ENCODE results near the gene CRYBA2.
A peak's percentile ranks its signal among the peaks of the same experiment; 100 is the strongest.

Gene CRYBA2

GRCh38 chr2:218979846-218980734, 13.1 kb downstream of the CRYBA2 start:
- 0% methylated on average over 27 of the region's 39 CpGs for WGBS (ENCODE audit: insufficient coverage)
- peaks cover 9 to 92% (median 32%) of the 10 kb centered on the region in 5 experiments for H3K27me3 ChIP-seq (replicated peaks in 2 of 5; ENCODE audit: control insufficient read depth in 4 of 5, insufficient read depth in 5 of 5, low read length in 4 of 5)
- peak overlapping the region in 4 of 7 experiments; percentile 19 to 74 (median 52) for H3K4me3 ChIP-seq (ENCODE audit: control insufficient read depth in 1 of 7, extremely low read depth in 1 of 7, insufficient read depth in 4 of 7, low read depth in 2 of 7, low read length in 6 of 7)
- ChIA-PET POLR2A (no interaction called here), CTCF (interaction anchor here (0.6 to 5.6 kb wide), 29 partner anchors 9 to 180 kb away, joined by 3 to 48 read pairs (median 5); partner anchors contain the start of genes CRYBA2 and WNT6)
- H3K27ac ChIP-seq (ENCODE audit: insufficient read depth in 1 of 2, low read depth in 1 of 2, low read length in 2 of 2, poor library complexity in 1 of 2, severe bottlenecking in 2 of 2) = no peak overlapping the region
- peak; percentile 87 to 93 (median 91) for DNase-seq
- no peaks in the 10 kb centered on the region for H3K36me3 ChIP-seq (ENCODE audit: control insufficient read depth in 4 of 4, insufficient read depth in 4 of 4, low read length in 3 of 4)
- H3K4me1 ChIP-seq (ENCODE audit: control extremely low read depth in 1 of 4, control insufficient read depth in 4 of 4, insufficient read depth in 4 of 4, low read length in 3 of 4) = peaks cover 0 to 44% (median 24%) of the 10 kb centered on the region in 4 experiments
- H3K9me3 ChIP-seq (ENCODE audit: control extremely low read depth in 1 of 5, control insufficient read depth in 4 of 5, insufficient read depth in 2 of 5, low read depth in 1 of 5, low read length in 4 of 5) = no peaks in the 10 kb centered on the region

DNA sequence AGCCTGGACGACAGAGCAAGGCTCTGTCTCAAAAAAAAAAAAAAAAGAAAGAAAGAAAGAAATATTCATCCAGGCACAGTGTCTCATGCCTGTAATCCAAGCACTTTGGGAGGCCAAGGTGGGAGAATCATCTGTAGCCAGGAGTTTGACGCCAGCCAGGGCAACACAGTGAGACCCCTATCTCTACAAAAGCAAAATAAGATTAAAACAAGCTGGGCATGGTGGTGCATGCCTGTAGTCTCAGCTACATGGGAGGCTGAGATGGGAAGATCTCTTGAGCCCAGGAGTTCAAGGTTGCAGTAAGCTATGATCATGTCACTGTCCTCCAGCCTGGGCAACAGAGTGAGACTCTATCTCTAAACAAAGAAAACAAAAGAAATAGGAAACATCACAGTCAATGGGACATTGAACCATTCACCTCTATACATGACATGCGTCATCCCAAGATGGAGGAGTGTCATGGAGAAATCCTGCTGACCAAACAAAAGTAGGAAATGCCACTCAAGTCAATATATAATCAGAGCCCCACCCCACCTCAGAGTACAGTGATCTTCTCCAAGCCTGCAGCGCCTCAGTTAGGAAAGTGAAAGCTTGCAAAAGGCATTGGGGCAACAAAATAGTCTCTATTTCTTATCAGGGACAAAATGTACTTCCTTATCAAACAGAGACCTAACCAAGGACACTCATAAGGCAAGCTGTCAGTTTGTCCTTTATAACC, 18.0 kb downstream of the CRYBA2 start:
- peaks cover 5 to 77% (median 21%) of the 10 kb centered on the region in 5 experiments for H3K27me3 ChIP-seq (replicated peaks in 2 of 5; ENCODE audit: control insufficient read depth in 4 of 5, insufficient read depth in 5 of 5, low read length in 4 of 5)
- no peaks in the 10 kb centered on the region for H3K36me3 ChIP-seq (ENCODE audit: control insufficient read depth in 4 of 4, insufficient read depth in 4 of 4, low read length in 3 of 4)
- no peaks in the 10 kb centered on the region for H3K9me3 ChIP-seq (ENCODE audit: control extremely low read depth in 1 of 5, control insufficient read depth in 4 of 5, insufficient read depth in 2 of 5, low read depth in 1 of 5, low read length in 4 of 5)
- POLR2A ChIA-PET = interaction anchor here (0.7 to 1.1 kb wide), 2 partner anchors 9 to 21 kb away, joined by 3 read pairs; partner anchors contain the start of gene FEV
- WGBS (ENCODE audit: insufficient coverage) = 100% methylated on average over 1 of the region's 4 CpGs
- CTCF ChIA-PET = interaction anchor here (0.8 to 2.5 kb wide), 8 partner anchors 8 to 301 kb away, joined by 3 to 9 read pairs (median 4); no protein-coding TSS in a partner anchor
- H3K27ac ChIP-seq (ENCODE audit: insufficient read depth in 1 of 2, low read depth in 1 of 2, low read length in 2 of 2, poor library complexity in 1 of 2, severe bottlenecking in 2 of 2) = no peak overlapping the region
- peaks cover 0 to 6% (median 2%) of the 10 kb centered on the region in 4 experiments for H3K4me1 ChIP-seq (ENCODE audit: control extremely low read depth in 1 of 4, control insufficient read depth in 4 of 4, insufficient read depth in 4 of 4, low read length in 3 of 4)
- H3K4me3 ChIP-seq (ENCODE audit: control insufficient read depth in 1 of 7, extremely low read depth in 1 of 7, insufficient read depth in 4 of 7, low read depth in 2 of 7, low read length in 6 of 7) = no peak overlapping the region
- no peak for DNase-seq

- Histone ChIP-seq H3K27me3 (replicated peaks in 2 of 5; ENCODE audit: control insufficient read depth in 4 of 5, insufficient read depth in 5 of 5, low read length in 4 of 5) (peaks cover 3 to 75% (median 16%) of the 10 kb centered on the region in 5 experiments), H3K4me1 (ENCODE audit: control extremely low read depth in 1 of 4, control insufficient read depth in 4 of 4, insufficient read depth in 4 of 4, low read length in 3 of 4) (no peaks in the 10 kb centered on the region), H3K27ac (ENCODE audit: insufficient read depth in 1 of 2, low read depth in 1 of 2, low read length in 2 of 2, poor library complexity in 1 of 2, severe bottlenecking in 2 of 2) (no peak overlapping the region), H3K4me3 (ENCODE audit: control insufficient read depth in 1 of 7, extremely low read depth in 1 of 7, insufficient read depth in 4 of 7, low read depth in 2 of 7, low read length in 6 of 7) (no peak overlapping the region), H3K9me3 (ENCODE audit: control extremely low read depth in 1 of 5, control insufficient read depth in 4 of 5, insufficient read depth in 2 of 5, low read depth in 1 of 5, low read length in 4 of 5) (no peaks in the 10 kb centered on the region), H3K36me3 (ENCODE audit: control insufficient read depth in 4 of 4, insufficient read depth in 4 of 4, low read length in 3 of 4) (no peaks in the 10 kb centered on the region)
- 29% methylated on average over 1 of the region's 1 CpG for WGBS (ENCODE audit: insufficient coverage)
- no peak for DNase-seq
- ChIA-PET POLR2A (no interaction called here), CTCF (interaction anchor here (0.8 to 1.0 kb wide), 2 partner anchors 9 to 32 kb away, joined by 3 read pairs; no protein-coding TSS in a partner anchor)
These were observed 22.3 kb downstream of the CRYBA2 start for GRCh38 chr2:218970894-218971293.

DNA sequence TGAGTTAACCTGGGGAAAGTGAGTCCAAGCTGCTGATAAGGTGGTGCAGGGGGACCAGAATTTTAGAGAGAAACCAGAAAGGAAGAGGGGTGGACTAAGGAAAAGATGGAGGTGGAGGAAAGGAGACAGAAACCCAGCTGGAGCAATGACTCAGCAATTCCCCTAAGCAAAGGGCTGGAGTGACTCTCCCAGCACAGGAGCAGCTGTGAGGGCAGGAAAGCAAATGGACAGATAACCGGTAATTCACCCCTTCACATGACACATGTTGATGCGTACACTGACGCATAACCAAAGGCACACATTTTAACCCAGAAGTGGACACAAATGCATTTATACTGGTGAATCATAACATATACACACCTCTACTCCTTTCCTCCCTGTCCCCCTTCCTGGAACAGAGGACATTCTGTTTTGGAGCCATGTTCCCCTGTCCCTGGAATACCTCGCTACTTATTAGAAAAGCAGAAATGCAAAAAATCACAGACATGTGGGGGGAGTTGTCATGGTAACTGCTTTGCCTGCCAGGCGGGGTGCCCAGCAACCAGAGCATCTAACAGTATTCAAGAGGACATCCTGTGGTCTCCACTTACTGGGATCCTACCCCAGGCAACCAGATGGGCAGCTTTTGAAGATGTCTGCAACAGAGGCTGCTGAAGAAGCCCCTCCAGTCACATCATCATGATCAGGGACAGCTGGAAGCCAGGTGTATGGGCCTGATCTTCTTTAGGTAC, 29.0 kb downstream of the CRYBA2 start:
- CTCF ChIA-PET = interaction anchor here (0.5 to 1.8 kb wide), 5 partner anchors 12 to 31 kb away, joined by 4 to 7 read pairs (median 6); no protein-coding TSS in a partner anchor
- Histone ChIP-seq H3K27me3 (replicated peaks in 2 of 5; ENCODE audit: control insufficient read depth in 4 of 5, insufficient read depth in 5 of 5, low read length in 4 of 5) (peaks cover 12 to 92% (median 36%) of the 10 kb centered on the region in 5 experiments), H3K27ac (ENCODE audit: insufficient read depth in 1 of 2, low read depth in 1 of 2, low read length in 2 of 2, poor library complexity in 1 of 2, severe bottlenecking in 2 of 2) (no peak overlapping the region), H3K9me3 (ENCODE audit: control extremely low read depth in 1 of 5, control insufficient read depth in 4 of 5, insufficient read depth in 2 of 5, low read depth in 1 of 5, low read length in 4 of 5) (peaks cover 0 to 4% (median 2%) of the 10 kb centered on the region in 5 experiments), H3K4me1 (ENCODE audit: control extremely low read depth in 1 of 4, control insufficient read depth in 4 of 4, insufficient read depth in 4 of 4, low read length in 3 of 4) (peaks cover 0 to 21% (median 9%) of the 10 kb centered on the region in 4 experiments), H3K36me3 (ENCODE audit: control insufficient read depth in 4 of 4, insufficient read depth in 4 of 4, low read length in 3 of 4) (no peaks in the 10 kb centered on the region), H3K4me3 (ENCODE audit: control insufficient read depth in 1 of 7, extremely low read depth in 1 of 7, insufficient read depth in 4 of 7, low read depth in 2 of 7, low read length in 6 of 7) (no peak overlapping the region)
- POLR2A ChIA-PET = no interaction called here
- WGBS (ENCODE audit: insufficient coverage) = 89% methylated on average over 4 of the region's 5 CpGs
- peak in 1 of 3 donors; percentile 22 for DNase-seq

DNA sequence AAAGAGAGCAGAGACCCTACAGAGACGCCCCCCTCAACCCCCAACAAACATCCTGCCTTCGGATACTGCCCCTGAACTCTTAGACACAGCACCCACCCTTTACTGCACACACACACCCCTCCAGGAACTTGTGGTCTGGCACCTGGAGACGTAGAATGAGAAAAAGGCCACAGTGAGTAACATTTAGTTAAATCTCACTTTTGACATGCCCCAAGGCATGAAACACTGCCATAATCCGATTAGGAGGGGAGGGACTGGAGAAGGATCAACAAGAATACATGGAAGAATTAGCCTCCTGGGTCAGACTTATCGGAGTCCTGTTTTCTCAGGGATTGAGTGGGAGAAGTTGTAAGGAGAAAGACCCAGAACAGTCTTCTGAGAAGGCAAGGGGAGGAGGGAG, 29.6 kb downstream of the CRYBA2 start:
- H3K27ac ChIP-seq (ENCODE audit: insufficient read depth in 1 of 2, low read depth in 1 of 2, low read length in 2 of 2, poor library complexity in 1 of 2, severe bottlenecking in 2 of 2) = no peak overlapping the region
- 24% methylated on average over 3 of the region's 5 CpGs for WGBS (ENCODE audit: insufficient coverage)
- peaks cover 12 to 95% (median 36%) of the 10 kb centered on the region in 5 experiments for H3K27me3 ChIP-seq (replicated peaks in 2 of 5; ENCODE audit: control insufficient read depth in 4 of 5, insufficient read depth in 5 of 5, low read length in 4 of 5)
- ChIA-PET POLR2A (no interaction called here), CTCF (interaction anchor here (0.5 to 1.8 kb wide), 3 partner anchors 12 to 26 kb away, joined by 4 to 7 read pairs (median 6); no protein-coding TSS in a partner anchor)
- H3K4me3 ChIP-seq (ENCODE audit: control insufficient read depth in 1 of 7, extremely low read depth in 1 of 7, insufficient read depth in 4 of 7, low read depth in 2 of 7, low read length in 6 of 7) = no peak overlapping the region
- H3K4me1 ChIP-seq (ENCODE audit: control extremely low read depth in 1 of 4, control insufficient read depth in 4 of 4, insufficient read depth in 4 of 4, low read length in 3 of 4) = peaks cover 0 to 24% (median 10%) of the 10 kb centered on the region in 4 experiments
- H3K36me3 ChIP-seq (ENCODE audit: control insufficient read depth in 4 of 4, insufficient read depth in 4 of 4, low read length in 3 of 4) = no peaks in the 10 kb centered on the region
- DNase-seq = no peak
- peaks cover 0 to 4% (median 2%) of the 10 kb centered on the region in 5 experiments for H3K9me3 ChIP-seq (ENCODE audit: control extremely low read depth in 1 of 5, control insufficient read depth in 4 of 5, insufficient read depth in 2 of 5, low read depth in 1 of 5, low read length in 4 of 5)

- ChIA-PET POLR2A (no interaction called here), CTCF (no interaction called here)
- H3K4me3 ChIP-seq (ENCODE audit: control insufficient read depth in 1 of 7, extremely low read depth in 1 of 7, insufficient read depth in 4 of 7, low read depth in 2 of 7, low read length in 6 of 7) = no peak overlapping the region
These were observed 30.2 kb downstream of the CRYBA2 start for GRCh38 chr2:218962859-218963492.

More at GRCh38 chr2:218962859-218963492, 30.2 kb downstream of the CRYBA2 start:
- Histone ChIP-seq H3K36me3 (ENCODE audit: control insufficient read depth in 4 of 4, insufficient read depth in 4 of 4, low read length in 3 of 4) (no peaks in the 10 kb centered on the region), H3K4me1 (ENCODE audit: control extremely low read depth in 1 of 4, control insufficient read depth in 4 of 4, insufficient read depth in 4 of 4, low read length in 3 of 4) (peaks cover 0 to 24% (median 10%) of the 10 kb centered on the region in 4 experiments), H3K9me3 (ENCODE audit: control extremely low read depth in 1 of 5, control insufficient read depth in 4 of 5, insufficient read depth in 2 of 5, low read depth in 1 of 5, low read length in 4 of 5) (peaks cover 0 to 4% (median 2%) of the 10 kb centered on the region in 5 experiments), H3K27ac (ENCODE audit: insufficient read depth in 1 of 2, low read depth in 1 of 2, low read length in 2 of 2, poor library complexity in 1 of 2, severe bottlenecking in 2 of 2) (no peak overlapping the region), H3K27me3 (replicated peaks in 2 of 5; ENCODE audit: control insufficient read depth in 4 of 5, insufficient read depth in 5 of 5, low read length in 4 of 5) (peaks cover 10 to 96% (median 41%) of the 10 kb centered on the region in 5 experiments)
- peak; percentile 48 to 73 (median 72) for DNase-seq
- WGBS (ENCODE audit: insufficient coverage) = 2% methylated on average over 32 of the region's 42 CpGs
